ENCODE results near the gene ARHGAP44. TPM values are rescaled to one million over a fixed set of nuclear protein-coding genes. Genes with fewer than 3 reads are reported as not detected.
"Not testable (repeated sequence)": the region's sequence is repeated elsewhere in the genome, so short reads cannot be mapped to it uniquely, and the experiment has no call there.

ARHGAP44 gene
- total RNA-seq, 1 donor from 2014 or later: 5.9 TPM

DNA sequence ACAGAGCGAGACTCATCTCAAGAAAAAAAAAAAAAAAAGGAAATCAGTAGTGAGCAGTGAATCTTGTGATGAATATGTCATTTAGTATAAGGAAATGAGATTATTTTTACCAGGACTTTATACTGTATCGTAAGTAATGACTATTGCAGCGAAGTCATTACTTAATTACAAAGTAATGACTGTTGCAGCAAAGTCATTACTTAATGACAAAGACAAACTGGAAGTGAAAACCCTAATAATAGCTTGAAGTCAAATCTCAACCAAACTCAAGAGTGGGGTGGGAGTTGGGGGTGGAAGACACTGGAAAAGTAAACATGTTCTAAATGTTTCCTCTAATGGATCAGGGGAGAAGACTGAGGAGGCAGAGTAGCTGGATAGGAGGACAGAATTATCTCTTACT is 76.5 kb downstream of the ARHGAP44 start:
- Histone ChIP-seq H3K27me3 (ENCODE audit: control insufficient read depth, insufficient read depth, low read length) (no peaks in the 10 kb centered on the region), H3K4me3 (ENCODE audit: low read depth, low read length) (no peak overlapping the region), H3K36me3 (ENCODE audit: control insufficient read depth, insufficient read depth, low read length) (no peaks in the 10 kb centered on the region)
- DNase-seq (ENCODE audit: low read depth): no peak
- TF ChIP-seq CTCF (IDR thresholded peaks at IDR 0.05; ENCODE audit: insufficient read depth, low read length, poor library complexity, severe bottlenecking): no peak

DNA sequence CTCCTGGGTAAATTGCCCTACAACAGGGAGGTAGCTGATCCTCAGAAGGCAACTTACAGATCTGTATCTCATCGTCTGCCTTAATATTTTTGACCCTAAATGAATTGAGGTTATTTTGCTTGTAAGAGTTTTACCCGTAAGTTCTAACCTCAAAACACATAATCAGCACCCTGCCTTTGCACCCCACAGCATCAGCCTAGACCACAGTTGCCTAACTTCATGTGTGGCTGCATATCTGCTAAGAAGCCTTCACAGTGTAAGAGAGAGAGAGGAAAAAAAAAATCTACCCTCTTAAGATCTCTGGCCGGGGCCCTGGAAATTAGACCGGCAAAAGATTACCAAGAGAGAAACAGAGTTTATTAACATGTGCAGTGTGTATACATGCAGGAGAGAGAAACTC is 76.9 kb downstream of the ARHGAP44 start:
- Histone ChIP-seq H3K36me3 (ENCODE audit: control insufficient read depth, insufficient read depth, low read length) (no peaks in the 10 kb centered on the region), H3K27me3 (ENCODE audit: control insufficient read depth, insufficient read depth, low read length) (no peaks in the 10 kb centered on the region), H3K4me3 (ENCODE audit: low read depth, low read length) (no peak overlapping the region)
- TF ChIP-seq CTCF (IDR thresholded peaks at IDR 0.05; ENCODE audit: insufficient read depth, low read length, poor library complexity, severe bottlenecking): no peak
- DNase-seq (ENCODE audit: low read depth): no peak

DNA sequence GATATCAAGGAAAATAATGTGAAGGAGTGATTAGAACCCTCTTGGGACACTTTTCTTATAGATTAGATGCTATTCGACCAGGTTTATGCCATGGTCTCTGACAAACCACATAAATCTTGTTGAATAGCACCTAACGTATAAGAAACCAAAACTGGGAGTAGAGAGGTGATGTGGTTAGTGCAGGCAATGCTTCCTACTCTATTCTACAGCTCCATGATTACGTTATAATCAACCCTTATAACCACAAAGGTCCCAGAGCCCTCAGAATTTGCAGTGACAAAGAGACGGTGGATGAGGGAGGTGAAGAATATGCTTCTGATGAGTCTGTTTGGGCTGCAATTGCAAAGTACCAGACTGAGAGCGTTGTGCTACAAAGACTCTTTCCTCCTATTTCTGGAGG is 78.4 kb downstream of the ARHGAP44 start:
- no peak overlapping the region for H3K4me3 ChIP-seq (ENCODE audit: low read depth, low read length)
- TF ChIP-seq CTCF (IDR thresholded peaks at IDR 0.05; ENCODE audit: insufficient read depth, low read length, poor library complexity, severe bottlenecking): no peak
- H3K27me3 ChIP-seq (ENCODE audit: control insufficient read depth, insufficient read depth, low read length): no peaks in the 10 kb centered on the region
- no peaks in the 10 kb centered on the region for H3K36me3 ChIP-seq (ENCODE audit: control insufficient read depth, insufficient read depth, low read length)
- DNase-seq (ENCODE audit: low read depth): no peak

DNA sequence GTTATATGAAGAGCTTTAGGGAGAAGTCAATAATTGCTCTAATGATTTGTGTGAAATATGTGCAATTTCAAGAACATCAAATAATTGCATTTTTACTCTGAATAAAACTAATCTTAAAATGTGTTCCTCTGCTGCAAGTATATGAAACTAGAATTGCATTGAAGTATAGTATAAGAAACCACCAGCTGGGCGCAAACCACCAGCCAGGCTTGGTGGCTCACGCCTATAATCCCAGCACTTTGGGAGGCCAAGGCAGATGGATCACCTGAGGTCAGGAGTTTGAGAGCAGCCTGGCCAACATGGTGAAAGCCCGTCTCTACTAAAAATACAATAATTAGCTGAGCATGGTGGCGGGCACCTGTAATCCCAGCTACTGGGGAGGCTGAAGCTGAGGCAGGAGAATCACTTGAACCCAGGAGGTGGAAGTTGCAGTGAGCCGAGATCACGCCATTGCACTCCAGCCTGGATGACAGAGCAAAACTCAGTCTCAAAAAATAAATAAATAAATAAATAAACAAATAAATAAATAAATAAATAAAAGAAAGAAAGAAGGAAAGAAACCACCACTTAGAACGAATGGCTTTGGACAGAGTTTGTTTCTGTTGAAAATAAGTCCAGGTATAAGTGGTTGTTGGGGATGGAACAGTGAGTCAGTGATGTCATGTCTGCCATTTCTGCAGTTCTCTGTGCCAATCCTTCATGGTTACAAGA is 84.3 kb downstream of the ARHGAP44 start:
- H3K27me3 ChIP-seq (ENCODE audit: control insufficient read depth, insufficient read depth, low read length); DNase-seq (ENCODE audit: low read depth); H3K4me3 ChIP-seq (ENCODE audit: low read depth, low read length); H3K36me3 ChIP-seq (ENCODE audit: control insufficient read depth, insufficient read depth, low read length): not testable (repeated sequence)

DNA sequence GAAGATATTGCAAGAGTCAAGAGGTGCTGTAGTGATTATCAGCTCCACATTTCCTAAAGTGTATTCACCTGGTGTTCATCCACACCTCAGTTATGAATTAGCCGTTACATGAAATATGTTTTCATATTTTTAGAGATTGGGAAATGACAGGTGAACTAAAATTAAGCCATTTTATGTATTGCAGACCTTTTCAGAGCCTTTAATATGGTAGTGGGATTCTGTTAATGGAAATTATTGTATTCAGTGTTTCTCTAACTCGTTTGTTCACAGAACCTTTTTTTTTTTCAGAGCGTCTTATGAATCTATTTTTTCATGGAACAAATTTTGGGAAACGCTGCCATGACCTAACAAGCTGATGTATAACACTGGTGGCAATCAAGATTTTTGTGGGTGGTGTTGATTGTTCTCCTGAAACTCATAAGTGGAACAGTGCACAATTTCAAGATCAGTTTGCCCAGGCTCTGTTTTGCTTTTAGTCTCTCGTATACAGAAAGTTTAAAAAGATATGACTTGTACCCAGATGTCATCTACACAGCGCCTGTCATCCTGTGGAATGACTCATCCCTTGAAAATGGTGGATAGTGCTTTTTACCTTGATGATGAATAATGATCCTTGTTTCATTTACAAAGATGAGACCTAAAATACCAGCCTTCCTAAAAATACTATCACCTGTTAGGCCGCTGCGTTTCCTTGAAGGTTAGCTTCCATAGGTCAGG is 88.8 kb downstream of the ARHGAP44 start:
- no peak for DNase-seq (ENCODE audit: low read depth)
- Histone ChIP-seq H3K27me3 (ENCODE audit: control insufficient read depth, insufficient read depth, low read length) (no peaks in the 10 kb centered on the region), H3K4me3 (ENCODE audit: low read depth, low read length) (no peak overlapping the region), H3K36me3 (ENCODE audit: control insufficient read depth, insufficient read depth, low read length) (no peaks in the 10 kb centered on the region)
- TF ChIP-seq CTCF (IDR thresholded peaks at IDR 0.05; ENCODE audit: insufficient read depth, low read length, poor library complexity, severe bottlenecking): no peak

GRCh38 chr17:12879096-12879495 is 89.8 kb downstream of the ARHGAP44 start:
- not testable (repeated sequence) for H3K36me3 ChIP-seq (ENCODE audit: control insufficient read depth, insufficient read depth, low read length); DNase-seq (ENCODE audit: low read depth); H3K27me3 ChIP-seq (ENCODE audit: control insufficient read depth, insufficient read depth, low read length); H3K4me3 ChIP-seq (ENCODE audit: low read depth, low read length)

GRCh38 chr17:12883472-12883871 is 94.2 kb downstream of the ARHGAP44 start:
- DNase-seq (ENCODE audit: low read depth): no peak
- Histone ChIP-seq H3K4me3 (ENCODE audit: low read depth, low read length) (no peak overlapping the region), H3K36me3 (ENCODE audit: control insufficient read depth, insufficient read depth, low read length) (no peaks in the 10 kb centered on the region), H3K27me3 (ENCODE audit: control insufficient read depth, insufficient read depth, low read length) (no peaks in the 10 kb centered on the region)
- no peak for TF ChIP-seq CTCF (IDR thresholded peaks at IDR 0.05; ENCODE audit: insufficient read depth, low read length, poor library complexity, severe bottlenecking)
